Parathyroid adenoma (tissue), 2 donors: ENCODE results near the gene GRIK4.

Source experiments
- H2AFZ ChIP-seq: fragments of 300-600 bp; sonication (generic); one replicate; pipeline ENCODE4 v1.7.0; 2017; ENCODE audit warnings: antibody characterized with exemption, mild to moderate bottlenecking
- H3K27ac ChIP-seq: fragments of 300-600 bp; sonication (generic); one replicate; pipeline ENCODE4 v1.7.0; 2017
- H3K27me3 ChIP-seq: fragments of 300-600 bp; sonication (generic); one replicate; pipeline ENCODE4 v1.7.0; 2017; ENCODE audit warnings: low read length; ENCODE audit not compliant: control insufficient read depth, insufficient read depth
- H3K36me3 ChIP-seq: fragments of 300-600 bp; sonication (generic); one replicate; pipeline ENCODE4 v1.7.0; 2017; ENCODE audit warnings: low read length; ENCODE audit not compliant: control insufficient read depth, insufficient read depth
- H3K4me1 ChIP-seq: fragments of 300-600 bp; sonication (generic); one replicate; pipeline ENCODE4 v1.7.0; 2017; ENCODE audit warnings: control low read depth
- H3K4me2 ChIP-seq: fragments of 300-600 bp; sonication (generic); one replicate; pipeline ENCODE4 v1.7.0; 2017; ENCODE audit warnings: low read length
- H3K4me3 ChIP-seq: fragments of 300-600 bp; sonication (generic); one replicate; pipeline ENCODE4 v1.7.0; 2017; ENCODE audit warnings: low read depth, low read length
- H3K79me2 ChIP-seq: fragments of 300-600 bp; sonication (generic); one replicate; pipeline ENCODE4 v1.7.0; 2017; ENCODE audit warnings: control low read depth
- H3K9ac ChIP-seq: fragments of 300-600 bp; sonication (generic); one replicate; pipeline ENCODE4 v1.7.0; 2017; ENCODE audit warnings: mild to moderate bottlenecking
- H3K9me3 ChIP-seq: fragments of 300-600 bp; sonication (generic); one replicate; pipeline ENCODE4 v1.7.0; 2017; ENCODE audit warnings: low read length; ENCODE audit not compliant: control insufficient read depth
- CTCF ChIP-seq: fragments of 300-600 bp; sonication (generic); IDR thresholded peaks from one replicate; pipeline ENCODE4 v1.7.0; 2017; ENCODE audit warnings: antibody characterized with exemption, mild to moderate bottlenecking
- donor health status: primary hyperparathyroidism.

GRIK4 gene

GRCh38 chr11:120524536-120525085 is 13.1 kb downstream of the GRIK4 start:
- TF ChIP-seq CTCF, result no peak
- Histone ChIP-seq H3K9me3 (no peaks in the 10 kb centered on the region), H3K4me2 (no peak overlapping the region), H3K27ac (no peak overlapping the region), H3K4me3 (no peak overlapping the region), H3K27me3 (no peaks in the 10 kb centered on the region), H3K36me3 (no peaks in the 10 kb centered on the region), H3K4me1 (no peaks in the 10 kb centered on the region), H3K9ac (no peak overlapping the region), H3K79me2 (no peaks in the 10 kb centered on the region), H2AFZ (no peak overlapping the region)

GRCh38 chr11:120525261-120526171 is 14.0 kb downstream of the GRIK4 start:
- Histone ChIP-seq H3K27me3 (no peaks in the 10 kb centered on the region), H3K4me2 (no peak overlapping the region), H3K4me1 (no peaks in the 10 kb centered on the region), H3K36me3 (no peaks in the 10 kb centered on the region), H3K9me3 (no peaks in the 10 kb centered on the region), H3K4me3 (no peak overlapping the region), H2AFZ (no peak overlapping the region), H3K27ac (no peak overlapping the region), H3K9ac (no peak overlapping the region), H3K79me2 (no peaks in the 10 kb centered on the region)
- TF ChIP-seq CTCF, result no peak

GRCh38 chr11:120526241-120526640 is 14.7 kb downstream of the GRIK4 start:
- H3K4me1 ChIP-seq, result no peaks in the 10 kb centered on the region
- H3K27ac ChIP-seq, result no peak overlapping the region
- no peak overlapping the region for H3K4me2 ChIP-seq

GRCh38 chr11:120527111-120527761 is 15.7 kb downstream of the GRIK4 start:
- H3K27ac ChIP-seq, result no peak overlapping the region
- no peaks in the 10 kb centered on the region for H3K36me3 ChIP-seq
- no peaks in the 10 kb centered on the region for H3K79me2 ChIP-seq
- no peak overlapping the region for H3K9ac ChIP-seq
- H3K27me3 ChIP-seq, result no peaks in the 10 kb centered on the region
- H3K4me3 ChIP-seq, result no peak overlapping the region
- TF ChIP-seq CTCF, result no peak
- no peak overlapping the region for H2AFZ ChIP-seq
- H3K9me3 ChIP-seq, result no peaks in the 10 kb centered on the region
- no peak overlapping the region for H3K4me2 ChIP-seq
- no peaks in the 10 kb centered on the region for H3K4me1 ChIP-seq

More at GRCh38 chr11:120526241-120526640, 14.7 kb downstream of the GRIK4 start:
- H2AFZ ChIP-seq, result no peak overlapping the region
- H3K4me3 ChIP-seq, result no peak overlapping the region
- H3K9me3 ChIP-seq, result no peaks in the 10 kb centered on the region
- no peaks in the 10 kb centered on the region for H3K79me2 ChIP-seq
- H3K27me3 ChIP-seq, result no peaks in the 10 kb centered on the region
- H3K36me3 ChIP-seq, result no peaks in the 10 kb centered on the region
- no peak overlapping the region for H3K9ac ChIP-seq
- TF ChIP-seq CTCF, result no peak
